Activated CD4-positive, alpha-beta T cell treated with anti-CD3 and anti-CD28 coated beads for 36 hours (primary cell): ENCODE measurements around the gene GRK3. TPM values are rescaled to one million over a fixed set of nuclear protein-coding genes. Genes with fewer than 3 reads are reported as not detected.

Source experiments
- ATAC-seq: fragments of 200-7000 bp; cut with Tn5 transposase; one replicate; pipeline ENCODE4 v1.10.0; 2021; ENCODE audit warnings: mild to moderate bottlenecking, moderate library complexity
- CTCF ChIA-PET: fragments of 350-600 bp; sonication (Branson Sonifier 250); formaldehyde crosslinking; loops from one replicate; lab custom pipeline; 2021; ENCODE audit warnings: antibody characterized with exemption; lab: Charles Lee
- POLR2A ChIA-PET: fragments of 350-600 bp; sonication (Branson Sonifier 250); formaldehyde crosslinking; loops from one replicate; lab custom pipeline; 2021; ENCODE audit warnings: antibody characterized with exemption, inconsistent platforms; lab: Charles Lee
- DNase-seq: peaks from one replicate; pipeline ENCODE4 v3.0.0-alpha.2; 2020
- H3K27ac Mint-ChIP-seq: one replicate; pipeline ENCODE4 v1.8.0; 2021; ENCODE audit warnings: mixed read lengths
- H3K27me3 Mint-ChIP-seq: one replicate; pipeline ENCODE4 v1.8.0; 2021; ENCODE audit warnings: mixed read lengths
- H3K36me3 Mint-ChIP-seq: one replicate; pipeline ENCODE4 v1.8.0; 2021; ENCODE audit warnings: low read depth, mixed read lengths
- H3K4me1 Mint-ChIP-seq: one replicate; pipeline ENCODE4 v1.8.0; 2021; ENCODE audit warnings: mixed read lengths
- H3K4me3 Mint-ChIP-seq: one replicate; pipeline ENCODE4 v1.8.0; 2021; ENCODE audit warnings: mild to moderate bottlenecking, moderate library complexity, mixed read lengths
- H3K9me3 Mint-ChIP-seq: one replicate; pipeline ENCODE4 v1.8.0; 2021; ENCODE audit warnings: low read depth, mixed read lengths
- intact Hi-C, 2 experiments: fragments of 100-400 bp; cut with DNase I in 1 of 2; cut with micrococcal nuclease in 1 of 2; formaldehyde crosslinking; loops; one replicate each; pipeline versions ENCODE4 v1.14.2 to v1.15.1; 2022 to 2024; cut with DNase I, micrococcal nuclease
- total RNA-seq, 2 experiments: library from RNA; stranded (reverse); gene quantifications; one replicate each; pipeline ENCODE4 v1.2.3, GENCODE V29; 2021

Gene GRK3
- total RNA-seq, 2 experiments from 2014 or later, result 8.6 to 9.2 TPM

DNA sequence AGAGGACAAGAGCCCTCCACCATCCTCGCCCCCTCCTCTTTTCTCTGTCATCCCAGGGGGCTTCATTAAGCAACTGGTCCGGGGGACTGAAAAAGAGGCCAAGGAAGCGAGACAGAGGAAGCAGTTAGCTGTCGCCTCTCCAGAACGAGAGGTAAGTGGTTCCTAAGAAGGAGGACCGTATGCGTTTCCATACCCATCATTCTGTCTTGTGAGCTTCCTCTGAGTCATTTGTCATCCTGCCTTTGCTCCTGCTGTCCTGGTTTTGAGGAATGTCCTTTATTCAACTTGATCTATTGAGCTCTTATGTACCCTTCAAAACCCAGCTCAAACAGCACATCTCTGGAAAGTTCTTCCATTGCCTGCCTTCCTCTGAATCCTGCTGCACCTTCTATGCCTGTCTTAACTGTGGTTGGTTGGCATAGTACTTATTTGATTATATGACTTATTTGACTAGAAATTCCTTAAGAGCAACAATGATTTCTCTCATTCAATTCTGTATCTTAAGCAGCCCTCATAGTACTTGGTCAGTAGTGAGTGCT lies 198.8 kb downstream of the GRK3 start:
- Mint-ChIP-seq H3K27ac (peak overlapping the region; percentile 33), H3K4me1 (no peaks in the 10 kb centered on the region), H3K36me3 (peaks cover 3% of the 10 kb centered on the region), H3K9me3 (peaks cover 14% of the 10 kb centered on the region), H3K4me3 (no peak overlapping the region), H3K27me3 (no peaks in the 10 kb centered on the region)
- ATAC-seq (no peak), DNase-seq (no peak)
- ChIA-PET CTCF (interaction anchor here (0.7 to 1.4 kb wide), 2 partner anchors 8 to 132 kb away, joined by 3 to 4 read pairs; no protein-coding TSS in a partner anchor), POLR2A (no interaction called here)
- intact Hi-C loops, result no loop called here

GRCh38 chr22:25764270-25765015 lies 200.0 kb downstream of the GRK3 start:
- intact Hi-C loops, result no loop called here
- ChIA-PET CTCF (interaction anchor here (0.7 to 0.8 kb wide), 2 partner anchors 14 to 131 kb away, joined by 3 read pairs; no protein-coding TSS in a partner anchor), POLR2A (no interaction called here)
- H3K27me3 Mint-ChIP-seq, result no peaks in the 10 kb centered on the region
- H3K36me3 Mint-ChIP-seq, result peaks cover 3% of the 10 kb centered on the region
- peaks cover 14% of the 10 kb centered on the region for H3K9me3 Mint-ChIP-seq
- H3K4me3 Mint-ChIP-seq, result no peak overlapping the region
- ATAC-seq (no peak), DNase-seq (peak; percentile 31)
- no peak overlapping the region for H3K27ac Mint-ChIP-seq
- peaks cover 7% of the 10 kb centered on the region for H3K4me1 Mint-ChIP-seq

GRCh38 chr22:25765016-25765367 lies 200.5 kb downstream of the GRK3 start:
- Mint-ChIP-seq H3K9me3 (peaks cover 14% of the 10 kb centered on the region), H3K4me3 (no peak overlapping the region), H3K36me3 (peaks cover 3% of the 10 kb centered on the region), H3K27me3 (no peaks in the 10 kb centered on the region), H3K27ac (no peak overlapping the region), H3K4me1 (peaks cover 8% of the 10 kb centered on the region)
- ATAC-seq (no peak), DNase-seq (no peak)
- POLR2A ChIA-PET, result no interaction called here
- intact Hi-C loops, result no loop called here
- CTCF ChIA-PET, result interaction anchor here (0.8 kb wide), 1 partner anchor 14 kb away, joined by 3 read pairs; no protein-coding TSS in a partner anchor

GRCh38 chr22:25765801-25766200 lies 201.3 kb downstream of the GRK3 start:
- Mint-ChIP-seq H3K27ac (no peak overlapping the region), H3K4me3 (no peak overlapping the region), H3K9me3 (peaks cover 14% of the 10 kb centered on the region), H3K36me3 (peaks cover 3% of the 10 kb centered on the region), H3K4me1 (peaks cover 8% of the 10 kb centered on the region), H3K27me3 (no peaks in the 10 kb centered on the region)
- CTCF ChIA-PET, result interaction anchor here (0.5 to 0.7 kb wide), 2 partner anchors 104 to 834 kb away, joined by 3 read pairs; no protein-coding TSS in a partner anchor
- POLR2A ChIA-PET, result no interaction called here
- intact Hi-C loops, result no loop called here
- ATAC-seq (no peak), DNase-seq (no peak)

- no peak for DNase-seq
- Mint-ChIP-seq H3K4me3 (no peak overlapping the region), H3K4me1 (peaks cover 8% of the 10 kb centered on the region), H3K27me3 (no peaks in the 10 kb centered on the region), H3K27ac (no peak overlapping the region), H3K9me3 (peaks cover 14% of the 10 kb centered on the region), H3K36me3 (peaks cover 3% of the 10 kb centered on the region)
- ChIA-PET POLR2A (no interaction called here), CTCF (interaction anchor here (0.5 to 0.7 kb wide), 5 partner anchors 15 to 834 kb away, joined by 3 to 4 read pairs (median 3); no protein-coding TSS in a partner anchor)
- no peak for ATAC-seq
- intact Hi-C loops, result no loop called here
Measured at GRCh38 chr22:25766418-25766817, 201.9 kb downstream of the GRK3 start.

- no peak overlapping the region for H3K27ac Mint-ChIP-seq
- intact Hi-C loops, result loop anchor here (5.0 to 10.0 kb wide), 3 partner anchors 323 to 408 kb away; no protein-coding TSS in a partner anchor
- peaks cover 2% of the 10 kb centered on the region for H3K27me3 Mint-ChIP-seq
- DNase-seq (no peak), ATAC-seq (no peak)
- ChIA-PET POLR2A (no interaction called here), CTCF (no interaction called here)
- peaks cover 14% of the 10 kb centered on the region for H3K9me3 Mint-ChIP-seq
- peaks cover 3% of the 10 kb centered on the region for H3K36me3 Mint-ChIP-seq
- H3K4me1 Mint-ChIP-seq, result peaks cover 12% of the 10 kb centered on the region
- H3K4me3 Mint-ChIP-seq, result no peak overlapping the region
Measured at GRCh38 chr22:25770333-25770732, 205.9 kb downstream of the GRK3 start.

DNA sequence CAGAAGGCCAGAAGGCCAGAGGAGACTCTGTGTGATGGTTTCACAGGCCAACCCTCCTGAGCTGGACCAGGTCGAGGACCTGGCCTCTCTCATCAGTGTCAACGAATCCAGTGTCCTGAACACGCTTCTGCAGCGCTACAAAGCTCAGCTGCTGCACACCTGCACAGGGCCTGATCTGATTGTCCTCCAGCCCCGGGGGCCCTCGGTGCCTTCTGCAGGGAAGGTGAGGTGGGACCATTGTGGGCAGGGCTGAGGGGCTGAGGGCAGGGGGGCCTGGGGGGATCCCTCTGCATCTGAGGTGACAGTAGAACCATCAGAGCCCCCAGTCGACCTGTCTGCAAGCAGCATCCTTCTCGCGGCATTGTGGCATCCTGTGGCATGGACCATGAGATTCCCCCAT lies 207.8 kb downstream of the GRK3 start:
- intact Hi-C loops, result loop anchor here (2.0 to 10.0 kb wide), 6 partner anchors 69 to 537 kb away; partner anchors contain the start of gene GRK3 (in 1 of the 2)
- ChIA-PET POLR2A (no interaction called here), CTCF (interaction anchor here (0.6 to 3.6 kb wide), 12 partner anchors 10 to 539 kb away, joined by 3 to 37 read pairs (median 4); no protein-coding TSS in a partner anchor)
- H3K36me3 Mint-ChIP-seq, result no peaks in the 10 kb centered on the region
- peaks cover 2% of the 10 kb centered on the region for H3K27me3 Mint-ChIP-seq
- no peak for ATAC-seq
- no peak for DNase-seq
- no peak overlapping the region for H3K27ac Mint-ChIP-seq
- peaks cover 12% of the 10 kb centered on the region for H3K4me1 Mint-ChIP-seq
- H3K4me3 Mint-ChIP-seq, result no peak overlapping the region
- no peaks in the 10 kb centered on the region for H3K9me3 Mint-ChIP-seq

DNA sequence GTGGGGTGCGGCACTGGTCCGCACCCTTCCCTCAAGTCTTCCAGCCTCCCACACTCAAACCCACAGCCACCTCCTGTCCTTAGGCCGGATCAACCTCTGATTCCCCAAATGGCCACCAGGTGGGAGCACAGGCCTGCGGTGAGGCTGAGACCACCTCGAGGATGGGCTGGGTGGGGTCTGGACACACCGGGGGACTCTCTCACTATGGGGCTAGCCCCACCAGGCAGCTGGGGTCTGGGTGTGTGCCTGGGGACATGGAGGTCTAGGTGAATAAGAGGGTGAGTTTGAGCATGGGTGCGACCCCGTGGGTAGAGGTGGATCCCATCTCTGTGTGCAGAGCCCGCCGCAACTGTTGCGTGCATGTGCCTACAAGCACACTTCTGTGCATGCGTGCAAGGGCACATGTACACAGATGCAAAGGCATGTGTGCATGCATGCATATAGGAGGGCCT lies 210.1 kb downstream of the GRK3 start:
- ChIA-PET CTCF (no interaction called here), POLR2A (interaction anchor here (0.6 kb wide), 1 partner anchor 29 kb away, joined by 3 read pairs; no protein-coding TSS in a partner anchor)
- H3K36me3 Mint-ChIP-seq, result no peaks in the 10 kb centered on the region
- H3K27ac Mint-ChIP-seq, result no peak overlapping the region
- no peaks in the 10 kb centered on the region for H3K9me3 Mint-ChIP-seq
- ATAC-seq (no peak), DNase-seq (no peak)
- intact Hi-C loops, result loop anchor here (1.0 to 10.0 kb wide), 6 partner anchors 327 to 557 kb away; no protein-coding TSS in a partner anchor
- H3K4me3 Mint-ChIP-seq, result no peak overlapping the region
- peaks cover 4% of the 10 kb centered on the region for H3K4me1 Mint-ChIP-seq
- peaks cover 2% of the 10 kb centered on the region for H3K27me3 Mint-ChIP-seq

GRCh38 chr22:25775531-25775930 lies 211.1 kb downstream of the GRK3 start:
- DNase-seq (no peak), ATAC-seq (no peak)
- Mint-ChIP-seq H3K9me3 (no peaks in the 10 kb centered on the region), H3K4me3 (no peak overlapping the region), H3K36me3 (no peaks in the 10 kb centered on the region), H3K27ac (no peak overlapping the region), H3K27me3 (peaks cover 2% of the 10 kb centered on the region), H3K4me1 (peaks cover 4% of the 10 kb centered on the region)
- intact Hi-C loops, result loop anchor here in 1 of 2 experiments (2.0 to 10.0 kb wide), 3 partner anchors 411 to 555 kb away; no protein-coding TSS in a partner anchor
- POLR2A ChIA-PET, result no interaction called here
- CTCF ChIA-PET, result no interaction called here

GRCh38 chr22:25777411-25777810 lies 212.9 kb downstream of the GRK3 start:
- Mint-ChIP-seq H3K27me3 (peaks cover 2% of the 10 kb centered on the region), H3K4me3 (no peak overlapping the region), H3K4me1 (peaks cover 4% of the 10 kb centered on the region), H3K27ac (no peak overlapping the region), H3K9me3 (no peaks in the 10 kb centered on the region), H3K36me3 (no peaks in the 10 kb centered on the region)
- no peak for DNase-seq
- ATAC-seq, result no peak
- intact Hi-C loops, result loop anchor here in 1 of 2 experiments (5.0 to 10.0 kb wide), 2 partner anchors 413 to 540 kb away; no protein-coding TSS in a partner anchor
- ChIA-PET CTCF (interaction anchor here (0.5 to 1.1 kb wide), 3 partner anchors 81 to 565 kb away, joined by 3 read pairs; no protein-coding TSS in a partner anchor), POLR2A (no interaction called here)

DNA sequence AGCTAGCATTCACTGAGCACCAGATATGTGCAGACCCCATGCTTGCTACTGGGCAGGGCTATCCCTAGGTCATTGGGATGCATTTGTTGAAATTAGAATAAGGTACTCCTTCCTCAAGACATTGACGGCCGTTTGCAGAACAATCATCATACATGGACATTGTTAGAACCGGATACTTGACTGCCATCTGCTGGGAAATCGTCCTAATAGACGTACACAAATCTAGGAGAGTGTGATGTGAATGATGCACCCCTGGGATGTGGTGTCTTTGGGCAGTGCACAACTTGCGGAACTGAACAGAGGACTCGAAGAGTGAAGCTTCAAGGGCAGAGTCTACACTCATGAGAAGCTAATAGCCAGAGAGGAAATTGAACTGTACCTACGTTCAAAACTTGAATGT lies 213.4 kb downstream of the GRK3 start:
- DNase-seq (peak; percentile 16), ATAC-seq (no peak)
- H3K36me3 Mint-ChIP-seq, result no peaks in the 10 kb centered on the region
- ChIA-PET POLR2A (no interaction called here), CTCF (interaction anchor here (0.5 to 1.1 kb wide), 3 partner anchors 81 to 447 kb away, joined by 3 to 5 read pairs (median 3); no protein-coding TSS in a partner anchor)
- peaks cover under 1% of the 10 kb centered on the region for H3K4me1 Mint-ChIP-seq
- H3K27me3 Mint-ChIP-seq, result peaks cover 2% of the 10 kb centered on the region
- intact Hi-C loops, result loop anchor here in 1 of 2 experiments (5.0 to 10.0 kb wide), 2 partner anchors 413 to 541 kb away; no protein-coding TSS in a partner anchor
- H3K9me3 Mint-ChIP-seq, result no peaks in the 10 kb centered on the region
- H3K4me3 Mint-ChIP-seq, result no peak overlapping the region
- H3K27ac Mint-ChIP-seq, result no peak overlapping the region
